ENCODE results near the gene IGSF23.

- TF ChIP-seq POLR2AphosphoS5 (IDR thresholded peaks at IDR 0.05) = no peak
- TF ChIP-seq, protein P1, sequence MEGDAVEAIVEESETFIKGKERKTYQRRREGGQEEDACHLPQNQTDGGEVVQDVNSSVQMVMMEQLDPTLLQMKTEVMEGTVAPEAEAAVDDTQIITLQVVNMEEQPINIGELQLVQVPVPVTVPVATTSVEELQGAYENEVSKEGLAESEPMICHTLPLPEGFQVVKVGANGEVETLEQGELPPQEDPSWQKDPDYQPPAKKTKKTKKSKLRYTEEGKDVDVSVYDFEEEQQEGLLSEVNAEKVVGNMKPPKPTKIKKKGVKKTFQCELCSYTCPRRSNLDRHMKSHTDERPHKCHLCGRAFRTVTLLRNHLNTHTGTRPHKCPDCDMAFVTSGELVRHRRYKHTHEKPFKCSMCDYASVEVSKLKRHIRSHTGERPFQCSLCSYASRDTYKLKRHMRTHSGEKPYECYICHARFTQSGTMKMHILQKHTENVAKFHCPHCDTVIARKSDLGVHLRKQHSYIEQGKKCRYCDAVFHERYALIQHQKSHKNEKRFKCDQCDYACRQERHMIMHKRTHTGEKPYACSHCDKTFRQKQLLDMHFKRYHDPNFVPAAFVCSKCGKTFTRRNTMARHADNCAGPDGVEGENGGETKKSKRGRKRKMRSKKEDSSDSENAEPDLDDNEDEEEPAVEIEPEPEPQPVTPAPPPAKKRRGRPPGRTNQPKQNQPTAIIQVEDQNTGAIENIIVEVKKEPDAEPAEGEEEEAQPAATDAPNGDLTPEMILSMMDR (IDR thresholded peaks at IDR 0.05) = no peak
These were observed 40.8 kb upstream of the IGSF23 start for GRCh38 chr19:44572581-44572900.

All from transverse colon (tissue), 4 donors.